ES-I3 (cell line): ENCODE data around the gene DNAJC13.
"Not testable (repeated sequence)": the region's sequence is repeated elsewhere in the genome, so short reads cannot be mapped to it uniquely, and the experiment has no call there.

Experiments used
- H3K36me3 ChIP-seq: 2 replicates; pipeline ENCODE4 v1.6.1; 2013; ENCODE audit warnings: mild to moderate bottlenecking, low read length, control low read depth, moderate library complexity; ENCODE audit not compliant: insufficient read depth
- H3K4me1 ChIP-seq: 2 replicates; pipeline ENCODE4 v1.6.1; 2013; ENCODE audit warnings: mild to moderate bottlenecking, control low read depth, low read length; ENCODE audit not compliant: insufficient read depth
- H3K9ac ChIP-seq: 2 replicates; pipeline ENCODE4 v1.6.1; 2013; ENCODE audit warnings: low read depth, mild to moderate bottlenecking, low read length, moderate library complexity
- H3K9me3 ChIP-seq: 2 replicates; pipeline ENCODE4 v1.6.1; 2013; ENCODE audit warnings: mild to moderate bottlenecking, low read length, moderate library complexity; ENCODE audit not compliant: control insufficient read depth, insufficient read depth

DNAJC13 gene

DNA sequence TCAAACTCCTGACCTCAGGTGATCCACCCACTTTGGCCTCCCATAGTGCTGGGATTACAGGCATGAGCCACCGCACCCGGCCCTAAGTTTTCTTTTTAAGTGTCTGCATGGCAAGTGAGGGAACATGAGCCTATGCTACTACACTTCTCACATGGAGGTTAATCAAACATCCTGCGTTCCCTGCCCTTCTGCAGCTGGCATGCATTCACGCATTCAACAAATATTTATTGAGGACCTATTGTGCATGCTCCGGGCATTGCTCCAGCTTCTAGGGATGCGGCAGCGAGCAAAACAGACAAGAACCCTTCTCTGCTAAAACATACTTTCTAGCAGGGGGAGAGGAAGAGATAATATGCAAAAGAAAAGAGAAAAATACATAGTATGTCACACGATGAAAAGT lies 137.1 kb downstream of the DNAJC13 start:
- no peaks in the 10 kb centered on the region for H3K9me3 ChIP-seq
- H3K9ac ChIP-seq = no peak overlapping the region
- peaks cover 2% of the 10 kb centered on the region for H3K36me3 ChIP-seq
- H3K4me1 ChIP-seq = peaks cover 10% of the 10 kb centered on the region

DNA sequence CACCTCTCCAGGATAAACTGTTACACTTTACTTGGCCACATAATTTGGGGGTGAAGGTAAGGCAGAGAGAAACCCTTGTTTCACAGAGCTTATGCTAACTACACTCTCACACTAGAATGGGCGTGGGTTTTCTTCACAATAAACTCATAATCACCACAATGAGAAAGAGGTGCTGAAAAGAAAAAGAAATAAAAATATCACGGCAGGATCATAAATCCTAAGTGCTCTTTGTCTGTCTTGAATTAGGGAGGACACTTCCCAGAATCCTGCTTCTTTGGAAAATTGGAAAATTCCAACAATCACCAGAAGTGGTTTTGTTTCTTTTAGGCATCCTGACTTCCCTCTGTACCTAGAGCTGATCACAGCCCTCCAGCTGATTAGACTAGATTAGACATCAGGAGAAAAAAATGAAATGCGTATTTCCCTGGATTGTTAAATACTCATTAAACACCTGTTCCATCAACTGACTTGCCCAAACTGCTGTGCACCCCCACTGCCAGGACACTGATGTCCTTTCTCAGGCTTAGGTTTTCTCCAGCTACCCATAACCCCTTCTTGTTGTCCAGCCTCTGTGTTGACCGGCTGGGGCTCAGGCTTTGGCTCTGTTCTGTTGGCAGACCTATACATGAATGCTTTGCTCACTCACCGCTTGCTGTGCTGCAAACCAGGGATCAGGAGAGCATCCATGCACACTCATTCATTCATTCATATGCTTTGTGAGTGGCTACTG lies 138.2 kb downstream of the DNAJC13 start:
- no peak overlapping the region for H3K9ac ChIP-seq
- peaks cover 10% of the 10 kb centered on the region for H3K4me1 ChIP-seq
- no peaks in the 10 kb centered on the region for H3K9me3 ChIP-seq
- H3K36me3 ChIP-seq = peaks cover 2% of the 10 kb centered on the region

DNA sequence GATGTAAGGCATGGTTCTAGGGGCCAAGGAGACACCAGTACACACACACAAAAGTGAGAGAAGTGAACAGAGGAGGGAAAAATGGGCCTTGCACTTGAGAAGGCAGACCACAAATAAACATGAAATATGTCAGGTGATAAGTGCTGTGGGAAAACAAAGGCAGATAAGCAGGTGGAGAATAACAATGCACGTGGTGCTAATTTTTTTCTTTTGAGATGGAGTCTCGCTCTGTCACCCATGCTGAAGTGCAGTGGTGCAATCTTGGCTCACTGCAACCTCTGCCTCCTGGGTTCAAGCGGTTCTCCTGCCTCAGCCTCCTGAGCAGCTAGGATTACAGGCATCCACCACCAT lies 138.7 kb downstream of the DNAJC13 start:
- H3K4me1 ChIP-seq = peaks cover 10% of the 10 kb centered on the region
- not testable (repeated sequence) for H3K9me3 ChIP-seq, H3K36me3 ChIP-seq, H3K9ac ChIP-seq

DNA sequence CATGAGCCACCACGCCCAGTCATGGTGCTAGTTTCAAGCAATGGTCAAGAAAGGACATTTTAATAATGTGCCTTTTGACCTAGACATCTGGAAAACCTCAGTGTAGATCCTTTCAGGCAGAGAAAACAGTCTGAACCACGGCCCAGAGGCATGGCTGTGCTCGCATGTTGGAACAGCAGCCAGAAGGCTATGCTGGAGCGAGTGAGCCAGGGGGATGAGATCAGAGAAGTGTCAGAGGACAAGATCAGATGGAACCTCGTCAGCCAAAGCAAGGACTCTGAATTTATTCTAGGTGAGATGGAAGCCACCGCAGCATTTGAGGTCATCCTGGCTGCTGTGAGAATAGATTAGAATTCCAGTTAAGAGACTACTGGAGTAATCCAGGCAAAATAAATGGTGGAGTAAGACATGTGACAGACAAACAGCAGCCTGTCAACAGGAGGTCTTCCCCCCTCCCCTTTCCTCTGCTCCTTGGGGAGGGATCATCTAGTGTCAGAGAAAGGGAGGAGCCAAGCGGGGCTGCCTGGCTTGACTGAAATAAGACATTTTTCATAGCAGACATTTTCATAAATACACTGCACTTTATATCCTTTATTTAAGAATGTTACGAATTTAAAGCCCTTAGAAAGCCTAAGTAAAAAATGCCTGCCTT lies 139.3 kb downstream of the DNAJC13 start:
- no peak overlapping the region for H3K9ac ChIP-seq
- peaks cover 10% of the 10 kb centered on the region for H3K4me1 ChIP-seq
- no peaks in the 10 kb centered on the region for H3K9me3 ChIP-seq
- H3K36me3 ChIP-seq = peaks cover 2% of the 10 kb centered on the region

DNA sequence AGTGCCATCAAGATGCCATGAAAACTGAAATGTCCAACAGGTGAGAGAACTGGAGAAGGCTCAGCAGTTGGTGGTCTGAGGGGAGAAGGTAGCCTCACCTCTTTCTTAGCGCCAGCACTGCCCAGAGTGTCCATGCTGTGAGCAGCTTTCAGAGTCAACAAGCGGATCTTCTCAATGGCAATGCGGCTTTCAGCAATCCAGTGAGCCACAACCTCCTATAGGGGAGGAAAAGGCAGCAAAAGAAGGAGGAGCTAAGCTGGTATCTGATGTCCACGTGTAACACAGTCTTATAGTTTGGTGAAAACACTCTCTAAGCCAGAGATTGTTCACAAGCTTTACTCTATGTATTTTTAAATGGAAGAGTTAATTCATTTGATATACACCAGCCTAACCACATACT lies 143.7 kb downstream of the DNAJC13 start:
- Histone ChIP-seq H3K36me3 (peaks cover 2% of the 10 kb centered on the region), H3K4me1 (no peaks in the 10 kb centered on the region), H3K9ac (no peak overlapping the region), H3K9me3 (no peaks in the 10 kb centered on the region)

DNA sequence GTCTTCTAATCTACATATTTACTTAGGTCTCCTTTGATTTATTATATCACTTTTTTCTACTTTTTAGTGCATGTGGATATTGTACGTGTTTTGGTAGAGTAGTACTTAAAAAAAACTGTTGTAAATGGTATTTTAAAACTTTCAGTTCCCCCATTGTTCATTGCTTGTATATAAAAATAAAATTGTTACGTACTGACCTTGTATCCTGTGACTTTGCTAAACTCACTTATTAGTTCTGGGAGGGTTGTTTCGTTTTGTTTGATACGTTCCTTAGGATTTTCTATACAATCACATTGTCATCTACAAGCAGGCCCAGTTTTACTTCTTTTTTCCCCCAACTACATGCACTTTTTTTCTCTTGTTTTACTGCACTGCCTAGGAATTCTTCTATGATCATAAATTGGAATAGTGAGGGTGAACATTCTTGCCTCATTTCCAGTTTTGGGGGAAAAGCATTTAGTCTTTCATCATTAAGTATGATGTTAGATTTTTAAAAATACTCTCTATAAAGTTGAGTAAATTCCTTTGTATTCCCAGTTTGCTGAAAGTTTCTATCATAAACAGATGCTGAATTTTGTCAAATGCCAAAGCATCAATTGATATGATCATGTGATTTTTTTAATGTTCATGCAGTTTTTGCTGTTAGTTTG lies 146.2 kb downstream of the DNAJC13 start:
- H3K9ac ChIP-seq = no peak overlapping the region
- no peaks in the 10 kb centered on the region; the same call in none of the 2 replicates for H3K36me3 ChIP-seq
- no peaks in the 10 kb centered on the region for H3K4me1 ChIP-seq
- H3K9me3 ChIP-seq = no peaks in the 10 kb centered on the region

DNA sequence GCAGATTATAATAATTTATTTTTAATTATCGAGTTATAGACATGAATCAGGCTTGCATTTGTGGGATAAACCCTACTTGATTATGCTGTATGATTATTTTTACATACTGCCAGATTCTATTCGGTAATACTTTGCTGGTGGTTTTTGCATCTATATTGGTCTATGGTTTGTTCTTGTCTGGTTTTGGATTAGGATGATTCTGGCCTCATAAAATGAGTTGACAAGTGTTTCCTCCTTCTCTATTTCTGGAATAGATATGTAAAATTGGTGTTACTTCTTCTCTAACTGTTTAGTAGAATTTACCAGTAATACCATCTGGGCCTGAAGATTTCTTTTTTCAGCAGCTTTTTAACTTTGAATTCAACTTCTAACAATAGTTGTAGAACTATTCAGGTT lies 146.8 kb downstream of the DNAJC13 start:
- Histone ChIP-seq H3K9ac (no peak overlapping the region), H3K9me3 (no peaks in the 10 kb centered on the region), H3K4me1 (no peaks in the 10 kb centered on the region), H3K36me3 (no peaks in the 10 kb centered on the region; the same call in 1 of the 2 replicates)

DNA sequence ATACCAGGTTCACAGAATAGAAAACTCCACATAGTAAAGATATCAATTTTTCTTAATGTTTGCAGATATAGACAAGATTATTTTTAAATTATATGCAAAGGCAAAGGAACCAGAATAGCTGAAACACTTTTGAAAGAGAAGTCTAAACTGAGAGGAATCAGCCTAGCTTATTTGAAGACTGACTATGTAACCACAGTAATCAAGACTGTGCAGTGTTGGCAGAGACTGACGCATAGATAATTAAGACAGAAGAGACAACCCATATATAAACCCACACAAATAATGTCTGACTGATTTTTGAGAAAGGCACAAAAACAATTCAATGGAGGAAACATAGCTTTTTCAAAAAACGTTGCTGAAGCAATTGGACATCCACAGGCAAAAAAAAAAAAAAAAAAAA lies 151.1 kb downstream of the DNAJC13 start:
- no peaks in the 10 kb centered on the region for H3K9me3 ChIP-seq
- no peak overlapping the region for H3K9ac ChIP-seq
- no peaks in the 10 kb centered on the region for H3K4me1 ChIP-seq
- H3K36me3 ChIP-seq = no peaks in the 10 kb centered on the region

DNA sequence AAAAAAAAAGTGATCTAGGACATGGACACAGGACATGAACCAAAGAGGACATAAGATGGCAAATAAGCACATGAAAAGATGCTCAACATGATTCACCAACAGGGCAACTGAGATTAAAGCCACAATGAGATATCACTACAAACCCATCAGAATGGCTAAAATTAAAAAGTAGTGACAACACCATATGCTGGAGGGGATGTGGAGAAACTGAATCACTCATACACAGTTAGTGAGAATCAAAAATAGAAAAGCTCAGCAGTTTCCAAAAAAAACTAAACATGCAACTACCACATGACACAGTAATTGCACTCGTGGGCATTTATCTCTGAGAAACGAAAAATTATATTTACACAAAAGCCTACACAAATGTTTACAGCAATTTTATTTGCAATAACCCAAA lies 151.9 kb downstream of the DNAJC13 start:
- no peaks in the 10 kb centered on the region for H3K4me1 ChIP-seq
- no peaks in the 10 kb centered on the region for H3K9me3 ChIP-seq
- no peak overlapping the region for H3K9ac ChIP-seq
- H3K36me3 ChIP-seq = no peaks in the 10 kb centered on the region

DNA sequence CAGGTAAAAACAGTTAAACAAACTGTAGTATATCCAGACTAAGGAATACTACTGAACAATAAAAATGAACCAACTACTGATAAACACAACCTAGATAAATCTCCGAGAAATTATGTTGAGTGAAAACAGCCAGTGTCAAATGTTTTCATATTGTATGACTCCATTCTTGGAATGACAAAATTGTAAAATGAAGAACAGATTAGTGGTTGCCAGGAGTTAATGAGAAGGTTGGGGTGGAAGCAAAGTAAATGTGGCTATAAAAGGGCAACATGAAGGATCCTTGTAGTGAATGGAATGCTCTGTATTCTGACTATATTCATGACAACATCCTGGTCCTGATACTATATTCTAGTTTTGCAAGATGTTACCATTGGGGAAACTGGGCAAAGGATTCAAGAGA lies 152.3 kb downstream of the DNAJC13 start:
- H3K9me3 ChIP-seq = no peaks in the 10 kb centered on the region
- H3K9ac ChIP-seq = no peak overlapping the region
- H3K36me3 ChIP-seq = no peaks in the 10 kb centered on the region
- H3K4me1 ChIP-seq = no peaks in the 10 kb centered on the region

DNA sequence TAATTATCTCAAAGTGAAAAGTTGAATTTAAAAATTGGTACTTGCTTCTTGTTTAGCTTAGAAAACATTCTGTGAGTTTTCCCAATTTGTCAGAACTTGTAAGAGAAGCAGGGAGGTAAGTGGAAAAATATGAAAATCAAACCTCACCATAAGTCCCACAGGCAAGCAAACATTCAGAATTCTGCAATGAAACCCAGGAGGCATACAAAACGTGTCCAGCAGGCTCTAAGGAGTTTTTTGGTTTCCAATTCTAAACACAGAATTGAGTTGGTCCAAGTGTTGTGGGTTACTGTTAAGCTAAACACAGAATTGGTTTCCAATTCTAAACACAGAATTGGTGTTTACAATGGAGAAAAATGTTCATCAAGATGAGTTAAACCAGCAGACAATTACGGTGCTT lies 152.7 kb downstream of the DNAJC13 start:
- no peaks in the 10 kb centered on the region for H3K4me1 ChIP-seq
- H3K9me3 ChIP-seq = no peaks in the 10 kb centered on the region
- H3K36me3 ChIP-seq = no peaks in the 10 kb centered on the region
- H3K9ac ChIP-seq = no peak overlapping the region

DNA sequence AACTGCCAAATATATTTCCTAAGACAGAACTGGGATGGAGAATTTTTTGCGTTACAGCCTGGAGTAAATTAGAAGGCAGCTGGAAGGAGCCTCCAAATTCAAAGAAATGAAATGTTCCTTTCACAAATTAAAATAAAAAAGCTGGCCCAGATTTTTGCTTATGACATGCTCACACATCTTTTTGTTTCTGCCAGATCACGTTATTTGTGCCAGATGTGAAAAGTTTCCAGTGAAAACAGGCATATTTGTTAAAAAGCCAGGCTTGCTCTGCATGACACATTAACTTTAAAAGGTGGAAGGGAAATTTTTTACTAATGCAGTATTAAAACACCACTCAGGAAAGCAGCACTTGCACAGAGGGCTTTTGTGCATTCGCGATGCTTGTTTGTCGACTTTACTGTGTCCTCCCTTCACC lies 156.5 kb downstream of the DNAJC13 start:
- Histone ChIP-seq H3K9me3 (no peaks in the 10 kb centered on the region), H3K4me1 (no peaks in the 10 kb centered on the region), H3K9ac (no peak overlapping the region), H3K36me3 (peaks cover 6% of the 10 kb centered on the region; the same call in 1 of the 2 replicates)

DNA sequence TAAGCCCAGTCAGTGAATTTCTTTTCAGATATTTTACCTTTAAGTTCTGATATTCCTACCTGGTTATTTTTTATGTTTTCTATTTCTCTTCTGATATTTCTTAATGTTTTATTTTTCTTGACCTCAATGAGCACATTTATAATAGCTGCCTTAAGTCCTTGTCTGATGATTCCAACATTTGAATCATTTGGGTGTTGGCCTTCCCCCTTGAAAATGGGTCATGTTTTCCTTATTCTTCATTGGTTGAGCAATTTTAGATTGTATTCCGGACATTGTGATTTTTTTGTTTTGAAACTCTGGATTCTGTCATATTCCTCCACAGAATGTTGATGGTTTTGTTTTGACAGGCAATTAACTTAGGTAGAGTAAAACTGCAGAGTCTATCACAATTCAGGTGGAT lies 170.1 kb downstream of the DNAJC13 start:
- no peaks in the 10 kb centered on the region for H3K36me3 ChIP-seq
- H3K9ac ChIP-seq = no peak overlapping the region
- H3K9me3 ChIP-seq = no peaks in the 10 kb centered on the region
- no peaks in the 10 kb centered on the region for H3K4me1 ChIP-seq
